GM18517 (cell line): Measurements from ENCODE around the gene RAB1B.

Experiments used
- ATAC-seq: cut with Tn5 transposase; IDR thresholded peaks from one replicate; pipeline ENCODE4 v1.9.1; 2021; ENCODE audit warnings: mild to moderate bottlenecking, moderate library complexity; ENCODE audit not compliant: unreplicated experiment

Gene RAB1B

GRCh38 chr11:66268244-66268951 lies at the start of gene RAB1B:
Gene RAB1B (plus strand): TSS chr11:66268639. CDS start chr11:66268680, 41 bp downstream.
- ATAC-seq: peak; percentile 85

- no peak for ATAC-seq
These were observed 49.4 kb upstream of the RAB1B start for GRCh38 chr11:66218846-66219620.

GRCh38 chr11:66219846-66220565 lies 48.4 kb upstream of the RAB1B start:
- ATAC-seq: no peak

- ATAC-seq: no peak
These were observed 47.9 kb upstream of the RAB1B start for GRCh38 chr11:66220566-66220935.

- ATAC-seq: no peak
These were observed 47.4 kb upstream of the RAB1B start for GRCh38 chr11:66221012-66221411.

- ATAC-seq: no peak
These were observed 46.7 kb upstream of the RAB1B start for GRCh38 chr11:66221726-66222236.

- ATAC-seq: peak; percentile 81
These were observed 45.9 kb upstream of the RAB1B start for GRCh38 chr11:66222358-66223149.

GRCh38 chr11:66224226-66224855 lies 44.1 kb upstream of the RAB1B start:
- no peak for ATAC-seq

- no peak for ATAC-seq
These were observed 43.4 kb upstream of the RAB1B start for GRCh38 chr11:66225066-66225465.

- no peak for ATAC-seq
These were observed 42.3 kb upstream of the RAB1B start for GRCh38 chr11:66226101-66226500.

- ATAC-seq: no peak
These were observed 40.7 kb upstream of the RAB1B start for GRCh38 chr11:66227700-66228099.

- ATAC-seq: no peak
These were observed 39.9 kb upstream of the RAB1B start for GRCh38 chr11:66228521-66228920.

- ATAC-seq: no peak
These were observed 38.3 kb upstream of the RAB1B start for GRCh38 chr11:66230156-66230555.

- ATAC-seq: no peak
These were observed 37.5 kb upstream of the RAB1B start for GRCh38 chr11:66230978-66231377.

- no peak for ATAC-seq
These were observed 36.9 kb upstream of the RAB1B start for GRCh38 chr11:66231561-66231960.

GRCh38 chr11:66232769-66233168 lies 35.7 kb upstream of the RAB1B start:
- no peak for ATAC-seq

GRCh38 chr11:66233301-66233700 lies 35.1 kb upstream of the RAB1B start:
- ATAC-seq: no peak

- ATAC-seq: no peak
These were observed 33.3 kb upstream of the RAB1B start for GRCh38 chr11:66235141-66235540.

- ATAC-seq: no peak
These were observed 30.6 kb upstream of the RAB1B start for GRCh38 chr11:66237867-66238266.

- ATAC-seq: no peak
These were observed 29.5 kb upstream of the RAB1B start for GRCh38 chr11:66238786-66239413.
